GM12878 (cell line): ENCODE measurements around the gene NOSTRIN. TPM values are rescaled to one million over a fixed set of nuclear protein-coding genes. Genes with fewer than 3 reads are reported as not detected.

ENCODE experiments used
- ATAC-seq: fragments of 200-7000 bp; cut with Tn5 transposase; 3 replicates; pipeline ENCODE4 v1.9.1; 2020; ENCODE audit warnings: mild to moderate bottlenecking, moderate library complexity
- BruUV-seq: library from RNA; stranded (reverse); fragments of 400-500 nt; replicated peaks from 2 replicates; lab custom pipeline; 2021; lab: Mats Ljungman, UMichigan
- CTCF ChIA-PET: fragments of 300-600 bp; sonication (Branson Sonifier 250); formaldehyde crosslinking; extraction: SDS; loops from one replicate; lab custom pipeline; 2021; ENCODE audit warnings: inconsistent platforms; lab: Yijun Ruan, JAX
- POLR2A ChIA-PET: fragments of 350-600 bp; formaldehyde crosslinking; extraction: SDS; loops from one replicate; lab custom pipeline; 2021; ENCODE audit warnings: inconsistent platforms; lab: Charles Lee
- RAD21 ChIA-PET: fragments of 300-600 bp; sonication (Branson Sonifier 250); formaldehyde crosslinking; loops from one replicate; lab custom pipeline; 2023; ENCODE audit warnings: antibody characterized with exemption; ENCODE audit not compliant: unreplicated experiment; lab: Charles Lee
- SMC1A ChIA-PET: fragments of 300-600 bp; sonication (Branson Sonifier 250); formaldehyde crosslinking; loops from one replicate; lab custom pipeline; 2023; ENCODE audit not compliant: unreplicated experiment, uncharacterized antibody; lab: Charles Lee
- DNase-seq: peaks from one replicate; pipeline ENCODE4 v3.0.0-alpha.2; 2011; ENCODE audit warnings: low read depth, low spot score
- FAIRE-seq: peaks from 3 replicates; lab custom pipeline; 2011; peaks lifted over from hg19 to GRCh38; lab: Jason Lieb, UNC
- H2AFZ ChIP-seq: 2 replicates; pipeline ENCODE4 v1.6.0; 2011; ENCODE audit warnings: low read depth, low read length, control low read depth; ENCODE audit not compliant: control insufficient read depth
- H3K27ac ChIP-seq: 2 replicates; pipeline ENCODE4 v1.5.1; 2011; ENCODE audit warnings: control low read depth; ENCODE audit not compliant: control insufficient read depth, insufficient read depth
- H3K27me3 ChIP-seq, 2 experiments: replicated peaks in 1 of 2; 2 replicates each; pipeline versions ENCODE4 v1.6.0 to v1.6.1; 2011; ENCODE audit warnings: low read length in 1 of 2; ENCODE audit not compliant: control insufficient read depth in 2 of 2, insufficient read depth in 2 of 2
- H3K36me3 ChIP-seq, 2 experiments: 2 replicates each; pipeline ENCODE4 v1.5.1; 2011; ENCODE audit warnings: low read length in 1 of 2; ENCODE audit not compliant: control insufficient read depth in 2 of 2, insufficient read depth in 2 of 2
- H3K4me1 ChIP-seq: 2 replicates; pipeline ENCODE4 v1.6.1; 2011; ENCODE audit warnings: mild to moderate bottlenecking, low read length, moderate library complexity, mixed read lengths; ENCODE audit not compliant: control insufficient read depth, insufficient read depth
- H3K4me2 ChIP-seq: 2 replicates; pipeline ENCODE4 v1.6.0; 2011; ENCODE audit warnings: control low read depth; ENCODE audit not compliant: control insufficient read depth, insufficient read depth
- H3K4me3 ChIP-seq: fragments of 200-600 bp; sonication (generic); 2 replicates; pipeline ENCODE4 v1.5.1; 2016
- H3K79me2 ChIP-seq: 2 replicates; pipeline ENCODE4 v1.6.0; 2011; ENCODE audit warnings: low read length; ENCODE audit not compliant: control insufficient read depth, insufficient read depth
- H3K9ac ChIP-seq: 2 replicates; pipeline ENCODE4 v1.8.0; 2011; ENCODE audit warnings: low read length, control low read depth, mixed read lengths; ENCODE audit not compliant: control insufficient read depth, insufficient read depth
- H3K9me3 ChIP-seq: replicated peaks from 3 replicates; pipeline ENCODE4 v1.5.1; 2011; ENCODE audit warnings: mild to moderate bottlenecking, low read length; ENCODE audit not compliant: control insufficient read depth, insufficient read depth
- H4K20me1 ChIP-seq: 2 replicates; pipeline ENCODE4 v1.6.0; 2011; ENCODE audit not compliant: control insufficient read depth, insufficient read depth
- CEBPB ChIP-seq, 2 experiments: fragments of 150-350 bp in 1 of 2; IDR thresholded peaks; 2 replicates each; pipeline ENCODE4 v1.6.1; 2012 to 2014; ENCODE audit warnings: low read depth in 2 of 2, low read length in 2 of 2, borderline replicate concordance in 1 of 2, inconsistent platforms in 1 of 2
- CEBPZ ChIP-seq: fragments of 150-350 bp; IDR thresholded peaks from 2 replicates; pipeline ENCODE4 v1.6.1; 2016; ENCODE audit warnings: low read depth, low read length
- EGR1 ChIP-seq, 2 experiments: IDR thresholded peaks; 1 replicate in 1 of 2; 2 replicates in 1 of 2; pipeline ENCODE4 v1.6.1; 2011 to 2012; ENCODE audit warnings: low read depth in 2 of 2, low read length in 2 of 2, borderline replicate concordance in 1 of 2, mild to moderate bottlenecking in 1 of 2, moderate library complexity in 1 of 2
- IKZF2 ChIP-seq, 2 experiments: fragments of 450-650 bp; IDR thresholded peaks; 2 replicates each; pipeline ENCODE4 v1.6.1; 2017; ENCODE audit warnings: mild to moderate bottlenecking in 2 of 2, moderate library complexity in 2 of 2
- KDM1A ChIP-seq: fragments of 200-600 bp; sonication (generic); IDR thresholded peaks from 2 replicates; pipeline ENCODE4 v1.6.1; 2016; ENCODE audit warnings: borderline replicate concordance
- SMARCA5 ChIP-seq: fragments of 450-650 bp; IDR thresholded peaks from 2 replicates; pipeline ENCODE4 v1.6.1; 2017; ENCODE audit warnings: mild to moderate bottlenecking
- SP1 ChIP-seq: IDR thresholded peaks from one replicate; pipeline ENCODE4 v1.6.1; 2011; ENCODE audit warnings: low read depth, low read length
- SREBF2 ChIP-seq: IDR thresholded peaks from 2 replicates; pipeline ENCODE4 v1.6.1; 2012; ENCODE audit warnings: mild to moderate bottlenecking, low read length
- TCF12 ChIP-seq: IDR thresholded peaks from 2 replicates; pipeline ENCODE4 v1.6.1; 2011; ENCODE audit warnings: low read depth, mild to moderate bottlenecking, low read length
- ZNF217 ChIP-seq: fragments of 450-650 bp; IDR thresholded peaks from 2 replicates; pipeline ENCODE4 v1.6.1; 2017; ENCODE audit warnings: antibody characterized with exemption, mild to moderate bottlenecking
- ZNF274 ChIP-seq: IDR thresholded peaks from one replicate; pipeline ENCODE4 v1.8.0; 2011; ENCODE audit not compliant: insufficient read length, insufficient read depth
- in situ Hi-C: fragments of 300-500 bp; cut with MboI; formaldehyde crosslinking; loops from 9 replicates; pipeline ENCODE4 v1.14.3; 2018; ENCODE audit warnings: mixed read lengths
- intact Hi-C: fragments of 100-400 bp; cut with micrococcal nuclease; formaldehyde crosslinking; loops from one replicate; pipeline ENCODE4 v1.14.2; 2022; ENCODE audit not compliant: unreplicated experiment
- polyA plus RNA-seq, 11 experiments: library from polyadenylated mRNA; depleted of rRNA in 4 of 11; unstranded in 6 of 11; stranded (reverse) in 5 of 11; fragments of >200 nt; fragmentation: Nextera tagmentation in 4 of 11; fragmentation: Illumina TruSeq in 1 of 11; extraction: Ambion mirVana in 4 of 11; extraction: Trizol in 1 of 11; gene quantifications; 1 replicate in 1 of 11; 2 replicates in 10 of 11; pipeline versions ENCODE4 v1.2.1 to v1.2.3, GENCODE V29; 2011 to 2016; ENCODE audit warnings: inconsistent platforms in 2 of 11, missing spikeins in 2 of 11, low read depth in 1 of 11
- total RNA-seq, 4 experiments: library from RNA; depleted of rRNA in 3 of 4; stranded (reverse); fragments of >200 nt in 3 of 4; fragmentation: Illumina TruSeq in 1 of 4; extraction: Trizol in 1 of 4; gene quantifications; 2 replicates each; pipeline versions ENCODE4 v1.2.1 to v1.2.3, GENCODE V29; 2013 to 2021

Gene NOSTRIN
- total and polyA plus RNA-seq, 10 of the 15 experiments (the other 5 are each of a cell fraction or from before 2014, with no cell fraction given) = 0.13 to 0.42 (median 0.37) TPM; not detected in 5

DNA sequence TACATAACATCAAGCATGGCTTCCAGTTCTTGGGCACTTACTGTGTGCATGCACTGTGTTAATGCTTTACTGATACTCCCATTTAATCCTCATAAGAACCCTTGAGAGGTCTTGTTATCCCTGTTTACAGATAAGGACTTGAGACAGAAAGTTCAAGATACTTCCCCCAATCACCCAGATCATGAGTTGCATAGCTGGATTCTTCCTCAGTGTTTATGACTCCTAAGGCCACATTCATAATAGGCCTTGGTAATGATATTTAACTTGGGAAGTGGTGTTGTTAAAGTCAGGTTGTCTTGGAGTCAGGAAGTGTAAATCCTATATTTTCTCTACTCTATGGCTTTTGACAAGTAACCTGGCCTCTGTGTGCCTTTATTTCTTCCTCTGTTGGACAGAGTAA is 22.7 kb downstream of the NOSTRIN start:
- intact Hi-C loops = no loop called here
- no TSS peak for BruUV-seq
- CTCF ChIA-PET = no interaction called here

More for the DNA sequence above, 22.7 kb downstream of the NOSTRIN start:
- Histone ChIP-seq H3K27me3 (no peaks in the 10 kb centered on the region), H3K4me2 (no peak overlapping the region), H3K9ac (no peak overlapping the region), H3K9me3 (no peaks in the 10 kb centered on the region), H3K4me3 (no peak overlapping the region), H3K79me2 (no peaks in the 10 kb centered on the region), H4K20me1 (no peaks in the 10 kb centered on the region), H2AFZ (no peak overlapping the region), H3K4me1 (no peaks in the 10 kb centered on the region), H3K27ac (no peak overlapping the region), H3K36me3 (no peaks in the 10 kb centered on the region)
- no peak for ATAC-seq
- no peak for FAIRE-seq
- in situ Hi-C loops = no loop called here
- SMC1A ChIA-PET = interaction anchor here (0.6 kb wide), 1 partner anchor 20 kb away, joined by 3 read pairs; no protein-coding TSS in a partner anchor
- POLR2A ChIA-PET = no interaction called here
- DNase-seq = no peak
- RAD21 ChIA-PET = no interaction called here
- TF ChIP-seq EGR1 (IDR thresholded peaks at IDR 0.05; ENCODE audit: borderline replicate concordance in 1 of 2, low read depth in 2 of 2, low read length in 2 of 2) = no peak
- TF ChIP-seq TCF12 = no peak
- no peak for TF ChIP-seq IKZF2 (IDR thresholded peaks at IDR 0.05)
- TF ChIP-seq ZNF274 = no peak
- TF ChIP-seq KDM1A = no peak
- TF ChIP-seq SMARCA5 = no peak
- TF ChIP-seq SREBF2 = no peak
- TF ChIP-seq CEBPB (IDR thresholded peaks at IDR 0.05; ENCODE audit: borderline replicate concordance in 1 of 2, low read depth in 2 of 2, low read length in 2 of 2) = no peak
- TF ChIP-seq CEBPZ = no peak
- TF ChIP-seq SP1 = no peak
- no peak for TF ChIP-seq ZNF217
